Activated T-cell treated with anti-CD3 and anti-CD28 coated beads for 1 hour (primary cell): ENCODE data around the gene PI4KA.
"Not testable (repeated sequence)": the region's sequence is repeated elsewhere in the genome, so short reads cannot be mapped to it uniquely, and the experiment has no call there.

Experiments
- DNase-seq: peaks from one replicate; pipeline ENCODE4 v3.0.0-alpha.2; 2020; ENCODE audit warnings: low read depth

Gene PI4KA

DNA sequence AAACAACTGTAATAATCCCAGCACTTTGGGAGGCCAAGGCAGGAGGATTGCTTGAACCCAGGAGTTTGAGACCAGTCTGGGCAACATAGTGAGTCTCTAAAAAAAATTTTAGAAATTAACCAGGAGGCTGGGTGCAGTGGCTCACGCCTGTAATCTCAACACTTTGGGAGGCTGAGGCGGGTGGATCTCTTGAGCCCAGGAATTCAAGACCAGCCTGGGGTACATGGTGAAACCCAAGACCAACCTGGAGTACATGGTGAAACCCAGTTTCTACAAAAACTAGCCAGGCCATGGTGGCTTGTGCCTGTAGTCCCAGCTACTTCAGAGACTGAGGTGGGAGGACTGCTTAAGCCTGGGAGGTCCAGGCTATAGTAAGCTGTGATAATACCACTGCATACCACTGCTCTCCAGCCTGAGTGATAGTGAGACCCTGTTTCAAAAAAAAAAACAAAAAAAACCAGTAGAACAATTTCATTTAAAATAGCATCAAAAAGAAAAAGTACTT is 11.2 kb downstream of the PI4KA start:
- DNase-seq: no peak

DNA sequence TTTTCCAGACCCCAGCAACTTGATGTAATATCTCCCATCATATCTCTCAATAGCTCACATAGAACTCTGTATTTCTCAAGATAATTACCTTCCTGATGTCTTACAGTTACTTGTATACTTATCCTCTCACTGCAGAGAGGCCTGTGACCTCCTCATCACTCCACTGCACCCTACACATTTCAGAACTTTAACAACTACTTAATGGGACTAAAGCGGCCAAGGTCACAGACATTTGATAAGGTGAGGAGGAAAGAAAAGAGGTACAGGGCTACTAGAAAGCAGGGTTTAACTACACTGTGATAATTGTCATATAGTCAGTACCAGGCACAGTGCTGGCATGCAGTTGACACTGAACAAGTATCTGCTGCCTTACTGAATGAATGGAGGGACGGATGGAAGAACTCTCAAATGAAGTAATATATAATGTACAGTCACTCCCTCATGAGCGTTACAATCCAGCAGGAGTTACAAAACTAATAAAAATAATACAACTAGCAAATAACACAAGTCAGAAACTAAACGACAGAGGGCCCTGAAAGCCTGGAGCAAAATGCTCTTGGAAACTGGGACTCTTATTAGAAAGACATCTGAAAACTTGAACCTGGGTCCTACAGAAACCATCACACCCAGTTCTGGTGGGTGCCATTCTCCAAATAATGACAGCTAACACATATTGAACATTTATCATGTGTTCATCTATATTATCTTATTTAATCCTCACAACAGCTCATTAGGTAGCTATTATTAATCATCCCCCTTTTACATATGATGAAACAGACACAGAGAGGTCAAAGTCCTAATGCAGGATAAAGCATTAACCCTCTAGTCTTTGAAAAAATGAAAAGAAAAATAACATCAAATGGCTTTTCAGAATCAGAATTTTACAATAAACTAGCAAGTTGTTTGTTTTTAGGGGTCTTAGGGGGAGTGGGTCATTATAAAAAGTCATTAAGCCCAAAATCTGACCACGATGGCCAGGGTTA is 14.3 kb downstream of the PI4KA start:
- DNase-seq: no peak

DNA sequence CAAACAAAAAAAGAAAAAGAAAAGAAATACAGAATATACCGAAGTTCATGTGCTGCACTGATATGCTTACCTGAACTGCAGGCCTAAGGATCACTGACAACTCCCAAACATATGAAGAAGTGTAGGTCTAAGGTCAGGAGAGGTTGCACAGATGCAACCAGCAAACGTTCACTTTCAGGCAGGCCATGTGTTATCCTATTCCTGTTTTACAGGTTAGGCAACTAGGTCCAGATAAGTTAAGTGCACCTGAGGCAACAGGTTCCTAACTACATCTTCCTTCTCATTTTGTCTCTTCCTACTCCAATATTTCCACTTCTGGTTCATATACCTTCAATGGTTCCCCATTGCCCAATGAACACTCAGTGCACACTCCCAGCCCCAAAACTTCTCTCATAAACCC is 15.1 kb downstream of the PI4KA start:
- DNase-seq: no peak

DNA sequence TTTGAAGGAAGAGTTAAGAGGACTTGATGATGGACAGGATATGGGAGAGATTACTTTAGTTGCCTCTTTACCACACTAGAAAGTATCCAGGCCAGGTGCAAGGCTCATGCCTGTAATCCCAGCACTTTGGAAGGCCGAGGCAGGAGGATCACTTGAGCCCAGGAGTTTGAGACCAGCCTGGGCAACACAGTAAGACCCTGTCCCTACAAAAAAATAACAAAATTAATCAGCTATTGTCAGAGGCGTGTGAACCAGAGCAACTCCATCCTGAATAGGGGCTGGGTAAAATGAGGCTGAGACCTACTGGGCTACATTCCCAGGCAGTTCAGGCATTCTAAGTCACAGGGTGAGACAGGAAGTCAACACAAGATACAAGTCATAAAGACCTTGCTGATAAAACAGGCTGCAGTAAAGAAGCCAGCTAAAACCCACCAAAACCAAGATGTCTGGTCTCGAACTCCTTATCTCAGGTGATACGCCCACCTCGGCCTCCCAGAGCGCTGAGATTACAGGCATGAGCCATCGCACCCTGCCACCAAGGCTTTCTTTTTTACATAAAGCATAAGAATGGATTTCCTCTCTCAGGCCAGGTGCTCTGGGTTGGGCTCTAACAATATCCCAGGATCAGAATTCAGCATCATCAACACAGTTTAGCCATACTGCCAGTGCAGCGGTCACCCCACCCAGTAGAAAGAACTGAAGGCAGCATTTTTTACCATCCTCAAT is 17.8 kb downstream of the PI4KA start:
- no peak for DNase-seq

DNA sequence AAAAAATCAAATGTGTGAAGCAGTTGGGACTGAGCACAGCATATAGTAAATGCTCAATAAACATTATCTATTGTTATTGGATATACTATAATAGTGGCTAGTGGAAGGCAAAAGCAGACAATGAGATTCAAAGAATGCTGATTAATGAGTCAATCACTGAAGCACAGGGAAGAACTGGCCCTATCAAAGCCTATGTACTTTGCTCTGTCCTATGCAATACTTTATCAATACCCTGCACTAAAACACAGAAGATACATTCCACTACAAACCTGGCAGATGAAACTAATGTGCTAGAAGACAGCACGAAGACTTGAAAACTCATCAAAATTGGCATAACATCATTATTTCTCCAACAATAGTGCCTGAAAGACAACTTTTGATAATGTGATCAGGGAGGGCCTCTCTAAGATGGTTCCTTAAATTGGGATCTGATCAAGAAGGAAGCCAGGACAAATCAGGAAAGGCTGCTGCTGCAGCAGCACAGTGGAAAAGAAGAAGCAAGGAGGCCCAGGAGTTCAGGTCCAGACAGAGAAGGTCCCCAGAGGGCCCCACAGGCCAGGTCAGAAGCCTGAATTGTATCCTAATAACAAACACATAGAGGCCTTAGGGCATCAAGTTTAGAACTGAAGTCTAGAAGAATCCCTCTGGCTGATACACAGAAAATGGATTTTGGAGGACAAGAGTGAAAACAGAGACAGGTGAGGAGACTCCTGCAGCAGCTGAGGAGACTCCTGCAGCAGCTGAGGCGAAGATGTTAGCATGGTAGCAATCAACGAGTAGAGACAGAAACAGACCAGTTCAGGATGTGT is 18.6 kb downstream of the PI4KA start:
- no peak for DNase-seq

DNA sequence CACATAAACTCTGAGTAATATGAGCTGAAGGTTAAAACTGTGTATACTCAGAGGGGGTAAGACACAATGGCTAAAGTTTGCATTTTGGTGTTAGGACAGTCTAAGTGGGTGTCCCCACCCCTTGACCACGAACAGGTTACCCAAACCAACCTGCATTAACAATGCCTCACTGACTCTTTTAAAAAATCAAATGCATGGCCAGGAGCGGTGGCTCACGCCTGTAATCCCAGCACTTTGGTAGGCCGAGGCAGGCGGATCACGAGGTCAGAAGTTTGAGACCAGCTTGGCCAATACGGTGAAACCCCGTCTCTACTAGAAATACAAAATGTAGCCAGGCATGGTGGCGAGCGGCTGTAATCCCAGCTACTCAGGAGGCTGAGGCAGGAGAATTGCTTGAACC is 19.3 kb downstream of the PI4KA start:
- DNase-seq: not testable (repeated sequence)

DNA sequence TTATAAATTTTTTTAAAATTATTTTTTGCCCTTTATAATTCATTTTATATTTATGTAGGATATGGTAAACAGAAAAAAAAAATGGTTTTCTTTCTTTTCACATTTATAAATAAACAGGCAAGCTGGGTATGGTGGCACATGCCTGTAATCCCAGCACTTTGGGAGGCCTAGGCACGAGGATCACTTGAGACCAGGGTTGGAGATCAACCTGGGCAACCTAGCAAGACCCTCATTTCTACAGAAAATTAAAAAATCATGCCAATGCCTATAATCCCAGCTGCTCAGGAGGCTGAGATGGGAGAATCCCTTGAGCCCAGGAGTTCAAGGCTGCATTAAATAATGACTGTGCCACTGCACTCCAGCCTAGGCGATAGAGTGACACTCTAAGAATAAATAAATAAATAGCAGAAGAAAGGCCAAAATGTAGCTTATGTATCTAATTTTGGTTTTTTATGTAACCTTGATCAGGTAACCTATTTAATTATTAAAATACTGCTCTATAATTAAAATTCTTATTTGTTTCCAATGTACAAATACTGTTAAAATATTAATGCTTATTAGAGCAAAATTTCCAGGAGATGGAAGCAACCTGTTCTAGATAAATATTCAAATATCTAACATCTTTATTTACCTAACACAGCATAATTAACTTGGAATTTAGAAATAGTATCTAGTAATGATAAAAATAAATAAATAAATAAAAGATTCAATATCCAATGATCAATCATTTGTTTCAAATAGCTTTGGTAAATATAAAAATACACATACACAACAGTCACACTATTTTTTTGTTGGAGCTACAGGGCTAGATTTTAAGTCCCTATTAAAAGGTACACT is 21.4 kb downstream of the PI4KA start:
- no peak for DNase-seq

DNA sequence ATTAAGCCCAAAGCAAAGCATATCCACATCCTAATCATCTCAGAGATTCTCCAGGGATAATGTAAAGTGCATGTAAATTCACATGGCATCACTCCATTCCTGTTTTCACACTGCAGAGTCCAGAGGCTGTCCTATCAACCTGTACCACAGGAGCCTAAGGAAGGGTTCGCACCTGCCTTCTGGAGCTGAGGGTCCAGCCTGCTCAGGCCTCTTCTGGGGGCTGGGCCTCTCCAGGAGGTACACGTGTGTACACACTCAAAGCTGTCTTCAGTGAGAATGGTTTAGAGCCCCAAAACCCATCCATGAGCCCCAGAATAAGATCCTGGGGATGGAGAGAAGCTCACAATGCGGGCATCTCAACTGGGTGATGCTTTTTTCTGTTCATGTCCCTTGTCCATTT is 23.9 kb downstream of the PI4KA start:
- no peak for DNase-seq

DNA sequence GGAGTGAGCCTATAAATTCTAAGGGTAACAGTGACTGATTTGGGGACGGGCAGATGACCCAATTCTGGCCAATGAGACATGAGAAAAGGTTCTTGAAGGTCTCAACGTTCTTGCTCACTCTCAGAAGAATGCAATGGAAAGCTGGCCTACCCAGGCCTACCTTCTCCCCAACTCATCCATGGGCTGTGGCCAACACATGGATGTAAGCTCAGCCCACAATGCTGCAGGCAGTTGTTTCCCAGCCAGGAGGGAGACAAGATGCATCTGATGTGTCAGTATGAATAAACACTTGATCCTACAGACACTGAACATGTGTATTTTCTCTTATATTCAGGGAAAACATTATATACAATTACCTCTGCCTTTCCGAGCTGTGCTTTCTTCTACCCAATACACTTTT is 24.4 kb downstream of the PI4KA start:
- DNase-seq: no peak

DNA sequence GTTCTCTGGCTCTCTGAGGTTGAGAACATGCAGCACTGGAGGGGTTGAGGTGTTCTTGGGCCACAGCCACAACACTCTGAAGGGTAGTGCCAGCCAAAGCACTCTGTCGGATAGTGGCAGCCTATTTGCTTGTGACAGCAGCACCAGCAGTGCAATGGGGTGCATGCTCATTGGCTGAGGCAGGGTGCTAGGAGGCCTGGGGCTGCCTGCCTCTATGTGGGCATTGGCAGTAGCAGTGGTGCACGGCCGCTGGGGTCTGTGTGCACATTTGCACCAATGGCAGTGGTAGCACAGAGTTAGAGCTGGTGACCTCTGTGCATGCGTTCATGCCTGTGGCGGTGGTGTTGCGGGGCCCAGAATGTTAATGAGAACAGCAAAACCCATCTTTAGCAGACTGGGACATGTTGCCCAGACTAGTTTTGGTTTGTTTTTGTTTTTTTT is 25.4 kb downstream of the PI4KA start:
- no peak for DNase-seq

DNA sequence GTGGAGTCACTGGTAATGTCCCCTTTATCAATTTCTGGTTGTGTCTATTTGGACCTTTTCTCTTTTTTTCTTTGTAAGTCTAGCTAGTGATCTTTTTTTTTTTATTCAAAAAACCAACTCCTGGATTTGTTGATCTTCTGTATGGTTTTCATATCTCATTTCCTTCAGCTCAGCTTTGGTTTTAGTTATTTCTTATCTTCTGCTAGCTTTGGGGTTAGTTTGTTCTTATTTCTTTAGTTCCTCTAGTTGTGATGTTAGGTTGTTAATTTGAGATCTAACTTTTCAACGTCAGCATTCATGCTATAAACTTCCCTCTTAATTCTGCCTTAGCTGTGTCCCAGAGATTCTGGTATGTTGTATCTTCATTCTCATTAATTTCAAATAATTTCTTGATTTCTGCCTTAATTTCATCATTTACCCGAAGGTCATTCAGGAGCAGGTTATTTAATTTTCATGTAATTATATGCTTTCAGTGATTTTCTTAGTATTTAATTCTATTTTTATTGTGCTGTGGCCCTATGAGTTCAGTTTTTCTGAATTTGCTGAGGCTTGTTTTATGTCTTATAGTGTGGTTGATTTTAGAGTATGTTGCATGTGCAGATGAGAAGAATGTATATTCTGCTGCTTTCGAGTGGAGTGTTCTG is 29.0 kb downstream of the PI4KA start:
- DNase-seq: no peak

DNA sequence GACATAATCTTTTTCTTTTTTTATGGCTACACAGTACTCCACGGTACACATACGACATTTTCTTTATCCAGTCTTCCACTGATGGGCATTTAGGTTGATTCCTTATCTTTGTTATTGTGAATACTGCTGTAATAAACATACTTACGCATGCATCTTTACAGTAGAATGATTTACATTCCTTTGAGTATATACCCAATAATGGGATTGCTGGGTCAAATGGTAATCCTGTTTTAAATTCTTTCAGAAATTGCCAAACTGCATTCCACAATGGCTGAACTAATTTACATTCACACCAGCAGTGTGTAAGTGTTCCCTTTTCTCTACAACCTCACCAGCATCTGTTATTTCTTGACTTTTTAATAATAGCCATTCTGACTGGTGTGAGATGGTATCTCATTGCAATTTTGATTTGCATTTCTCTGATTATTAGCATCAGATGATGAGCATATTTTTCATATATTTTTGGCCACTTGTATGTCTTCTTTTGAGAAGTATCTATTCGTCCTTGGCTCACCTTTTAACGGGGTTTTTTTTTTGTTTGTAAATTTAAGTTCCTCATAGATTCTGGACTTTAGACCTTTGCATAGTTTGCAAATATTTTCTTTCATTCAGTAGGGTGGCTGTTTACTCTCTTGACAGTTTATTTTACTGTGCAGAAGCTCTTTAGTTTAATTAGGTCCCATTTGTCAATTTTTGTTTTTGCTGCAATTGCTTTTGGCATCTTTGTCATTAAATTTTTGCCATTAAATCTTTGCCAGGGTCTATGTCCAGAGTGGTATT is 32.0 kb downstream of the PI4KA start:
- not testable (repeated sequence) for DNase-seq

DNA sequence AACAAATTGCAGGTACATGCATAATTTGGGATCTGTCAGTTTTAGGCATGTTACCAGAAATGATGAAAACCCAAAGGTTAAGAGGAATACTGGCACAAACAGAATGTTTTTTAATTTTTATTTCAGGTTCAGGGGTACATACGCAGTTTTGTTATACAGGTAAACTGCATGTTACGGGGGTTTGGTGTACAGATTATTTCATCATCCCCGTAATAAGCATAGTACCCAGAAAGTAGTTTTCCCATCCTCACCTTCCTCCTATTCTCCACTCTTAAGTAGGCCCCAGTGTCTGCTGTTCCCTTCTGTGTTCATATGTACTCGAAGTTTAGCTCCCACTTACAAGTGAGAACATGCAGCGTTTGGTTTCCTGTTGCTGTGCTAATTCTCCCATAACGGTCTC is 33.0 kb downstream of the PI4KA start:
- no peak for DNase-seq

DNA sequence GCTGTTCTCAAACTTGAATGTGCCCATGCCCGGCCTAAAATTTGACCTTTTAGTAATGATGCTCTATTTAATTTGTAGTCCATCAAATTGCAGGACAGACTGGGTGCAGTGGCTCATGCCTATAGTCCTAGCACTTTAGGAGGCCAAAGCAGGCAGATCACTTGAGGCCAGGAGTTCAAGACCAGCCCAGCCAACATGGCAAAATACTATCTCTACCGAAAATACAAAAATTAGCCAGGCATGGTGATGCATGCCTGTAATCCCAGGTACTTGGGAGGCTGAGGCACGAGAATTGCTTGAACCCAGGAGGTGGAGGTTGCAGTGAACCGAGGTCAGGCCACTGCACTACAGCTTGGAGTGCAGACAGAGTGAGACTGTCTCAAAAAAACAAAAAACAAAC is 33.4 kb downstream of the PI4KA start:
- not testable (repeated sequence) for DNase-seq

DNA sequence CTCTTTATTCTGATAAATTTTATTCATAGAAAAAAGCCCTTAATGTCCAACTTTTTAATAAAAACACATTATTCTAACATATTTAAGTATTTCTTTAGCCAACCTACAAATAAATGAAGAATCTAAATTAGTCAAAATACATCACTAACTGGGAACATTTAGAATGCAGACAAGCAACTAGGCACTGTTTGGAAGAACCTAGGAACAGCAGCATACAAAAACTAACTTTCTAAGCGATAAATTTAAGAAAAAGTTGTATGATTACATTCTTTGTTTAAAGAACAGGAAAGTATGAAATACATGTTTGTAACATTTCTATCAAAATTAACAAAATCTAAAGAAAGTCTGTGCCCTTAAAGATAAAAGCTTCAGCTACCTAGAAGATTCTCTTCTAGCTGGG is 35.3 kb downstream of the PI4KA start:
- no peak for DNase-seq

DNA sequence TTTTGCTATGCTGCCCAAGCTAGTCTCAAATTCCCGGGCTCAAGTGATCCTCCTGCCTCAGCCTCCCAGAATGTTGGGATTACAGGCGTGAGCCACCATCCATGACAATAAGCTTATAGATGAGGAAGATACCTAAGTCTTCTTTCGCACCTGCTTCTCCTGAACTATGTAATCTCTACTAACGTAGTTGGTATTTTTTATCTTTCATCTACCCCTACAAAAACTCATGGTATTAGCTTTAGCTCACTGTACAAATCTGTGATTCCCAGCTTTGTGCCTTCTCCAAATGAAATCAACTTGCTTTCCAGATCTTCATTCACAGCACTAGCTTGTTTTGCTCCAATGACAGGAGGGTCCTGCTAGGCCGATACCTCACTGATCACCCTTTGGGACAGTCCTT is 36.4 kb downstream of the PI4KA start:
- DNase-seq: no peak

DNA sequence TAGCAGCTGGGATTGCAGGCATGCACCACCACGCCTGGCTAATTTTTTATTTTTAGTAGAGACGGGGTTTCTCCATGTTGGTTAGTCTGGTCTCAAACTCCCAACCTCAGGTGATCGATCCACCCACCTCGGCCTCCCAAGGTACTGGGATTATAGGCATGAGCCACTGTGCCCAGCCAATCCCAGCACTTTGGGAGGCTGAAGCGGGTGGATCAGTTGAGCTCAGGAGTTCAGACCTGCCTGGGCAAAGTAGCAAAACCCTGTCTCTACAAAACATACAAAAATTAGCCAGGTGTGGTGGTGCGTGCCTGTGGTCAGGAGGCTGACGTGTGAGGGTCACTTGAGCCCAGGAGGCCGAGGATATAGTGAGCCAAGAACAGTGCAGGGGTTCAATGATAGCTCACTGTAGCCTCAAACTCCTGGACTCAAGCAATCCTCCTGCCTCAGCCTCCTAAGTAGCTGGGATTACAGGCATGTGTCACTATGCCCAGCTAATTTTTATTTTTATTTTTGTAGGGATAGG is 36.8 kb downstream of the PI4KA start:
- not testable (repeated sequence) for DNase-seq

DNA sequence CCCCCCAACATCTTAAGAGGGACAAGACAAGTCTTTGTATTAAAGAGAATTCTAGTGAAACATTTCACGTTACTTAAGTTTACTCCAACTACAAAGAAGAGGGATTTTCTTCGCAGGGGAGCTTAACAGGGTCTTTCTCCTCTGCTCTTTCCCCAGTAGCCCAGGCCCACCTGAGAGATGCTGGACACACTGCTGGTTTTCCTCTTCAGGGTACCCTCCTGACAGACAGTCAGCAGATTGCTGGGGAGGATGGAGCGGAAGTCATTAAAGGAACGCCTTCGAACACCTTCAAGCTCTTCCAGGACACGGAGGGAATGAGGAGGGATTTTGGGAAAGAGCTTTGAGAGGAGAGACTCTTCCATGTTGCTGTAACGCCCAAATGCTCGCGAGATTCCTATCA is 39.1 kb downstream of the PI4KA start:
- no peak for DNase-seq

DNA sequence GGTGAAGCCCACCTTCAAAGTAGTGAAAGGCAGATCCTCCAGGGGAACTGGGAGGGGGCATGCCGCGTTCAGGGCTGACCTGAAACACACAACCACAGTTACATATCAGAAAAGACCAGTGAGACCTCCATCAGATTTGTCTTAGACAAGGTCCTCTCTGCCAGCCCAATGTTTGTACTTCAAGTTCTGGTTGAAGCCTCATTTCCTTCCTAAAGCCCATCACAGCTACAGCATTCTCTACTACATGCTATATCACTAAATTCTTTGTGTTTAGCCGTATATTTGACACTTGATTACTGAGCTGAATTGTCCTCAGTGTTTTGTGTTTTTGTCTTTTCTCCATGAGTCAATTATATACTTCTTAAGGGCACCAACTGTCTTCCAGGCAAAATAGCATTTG is 40.1 kb downstream of the PI4KA start:
- no peak for DNase-seq

DNA sequence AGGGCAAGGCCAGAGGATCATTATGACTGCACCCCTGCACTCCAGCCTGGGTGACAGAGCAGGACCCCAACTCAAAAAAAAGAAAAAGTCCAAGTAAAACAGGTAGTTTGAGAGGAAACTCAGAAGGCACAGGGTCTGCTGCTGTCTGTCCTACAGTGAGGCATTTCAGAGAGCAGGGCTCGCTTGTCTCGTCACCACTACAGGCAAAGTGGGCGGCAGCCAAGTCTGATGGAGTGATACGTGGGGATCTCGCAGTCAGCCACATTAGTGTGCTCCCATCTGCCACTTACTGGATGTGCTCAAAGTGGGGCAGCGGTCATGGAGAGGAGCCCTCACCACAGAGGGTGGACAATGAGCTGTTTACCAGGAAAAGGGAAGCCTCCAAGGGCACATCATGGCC is 42.1 kb downstream of the PI4KA start:
- DNase-seq: no peak
